Suprapubic skin (tissue), 4 donors: Measurements from ENCODE around the gene RRP8. TPM values are rescaled to one million over a fixed set of nuclear protein-coding genes. Genes with fewer than 3 reads are reported as not detected.

Experiments
- DNase-seq, 2 donors: peaks; one replicate each; pipeline ENCODE4 v3.0.0-alpha.2; 2019; ENCODE audit warnings: low spot score in 2 of 2
- H3K27ac ChIP-seq: fragments of 200-600 bp; sonication (generic); one replicate; pipeline ENCODE4 v1.5.1; 2019
- H3K27me3 ChIP-seq: fragments of 200-600 bp; sonication (generic); one replicate; pipeline ENCODE4 v1.5.1; 2019
- H3K36me3 ChIP-seq: fragments of 200-600 bp; sonication (generic); one replicate; pipeline ENCODE4 v1.5.1; 2019
- H3K4me1 ChIP-seq: fragments of 200-600 bp; sonication (generic); one replicate; pipeline ENCODE4 v1.5.1; 2019
- H3K4me3 ChIP-seq: fragments of 200-600 bp; sonication (generic); one replicate; pipeline ENCODE4 v1.5.1; 2019; ENCODE audit warnings: mild to moderate bottlenecking
- H3K9me3 ChIP-seq: fragments of 200-600 bp; sonication (generic); one replicate; pipeline ENCODE4 v1.5.1; 2019
- CTCF ChIP-seq, 2 donors: fragments of 200-600 bp in 1 of 2; fragments of 450-650 bp in 1 of 2; sonication (generic) in 1 of 2; IDR thresholded peaks; one replicate each; pipeline ENCODE4 v1.5.1; 2016 to 2019; ENCODE audit warnings: antibody characterized with exemption in 2 of 2, mild to moderate bottlenecking in 1 of 2, moderate library complexity in 1 of 2
- EP300 ChIP-seq: sonication (generic); formaldehyde crosslinking; IDR thresholded peaks from one replicate; pipeline ENCODE4 v1.6.1; 2017; ENCODE audit warnings: antibody characterized with exemption
- POLR2A ChIP-seq, 2 donors: fragments of 450-650 bp; IDR thresholded peaks; one replicate each; pipeline ENCODE4 v1.6.1; 2017; ENCODE audit warnings: antibody characterized with exemption in 2 of 2, mild to moderate bottlenecking in 2 of 2, moderate library complexity in 2 of 2
- POLR2AphosphoS5 ChIP-seq, 3 donors: sonication (generic); formaldehyde crosslinking; IDR thresholded peaks; one replicate each; pipeline ENCODE4 v1.6.1; 2017; ENCODE audit warnings: antibody characterized with exemption in 3 of 3
- WGBS: methylation state at CpG from one replicate; pipeline ENCODE4 v1.1.5; 2018; 5-methylcytosine and 5-hydroxymethylcytosine counted together
- total RNA-seq, 4 donors: library from RNA; depleted of rRNA; stranded (reverse); fragments of >200 nt; gene quantifications; one replicate each; pipeline ENCODE4 v1.1.0, GENCODE V29; 2016

The RRP8 gene
- total RNA-seq, 4 donors from 2014 or later, result 15.9 to 33.6 (median 18.3) TPM

- Histone ChIP-seq H3K4me1 (no peaks in the 10 kb centered on the region), H3K9me3 (no peaks in the 10 kb centered on the region), H3K4me3 (no peak overlapping the region), H3K36me3 (peaks cover under 1% of the 10 kb centered on the region), H3K27me3 (no peaks in the 10 kb centered on the region), H3K27ac (no peak overlapping the region)
- DNase-seq, result no peak
- TF ChIP-seq POLR2A (IDR thresholded peaks at IDR 0.05) (no peak), EP300 (no peak), CTCF (IDR thresholded peaks at IDR 0.05) (no peak), POLR2AphosphoS5 (IDR thresholded peaks at IDR 0.05) (no peak)
Observed at GRCh38 chr11:6553634-6554033, 49.8 kb downstream of the RRP8 start.

- Histone ChIP-seq H3K27ac (no peak overlapping the region), H3K36me3 (peaks cover 43% of the 10 kb centered on the region), H3K9me3 (no peaks in the 10 kb centered on the region), H3K4me1 (no peaks in the 10 kb centered on the region), H3K27me3 (no peaks in the 10 kb centered on the region), H3K4me3 (no peak overlapping the region)
- TF ChIP-seq CTCF (IDR thresholded peaks at IDR 0.05) (no peak), EP300 (no peak), POLR2AphosphoS5 (IDR thresholded peaks at IDR 0.05) (no peak), POLR2A (IDR thresholded peaks at IDR 0.05) (no peak)
- WGBS, result 90% methylated on average over 3 of the region's 3 CpGs
- no peak for DNase-seq
Observed at GRCh38 chr11:6548641-6549040, 54.8 kb downstream of the RRP8 start.

- peaks cover 43% of the 10 kb centered on the region for H3K36me3 ChIP-seq
- no peak for TF ChIP-seq POLR2AphosphoS5 (IDR thresholded peaks at IDR 0.05)
- TF ChIP-seq EP300, result no peak
- no peak for TF ChIP-seq POLR2A (IDR thresholded peaks at IDR 0.05)
- no peak for TF ChIP-seq CTCF (IDR thresholded peaks at IDR 0.05)
- H3K27ac ChIP-seq, result no peak overlapping the region
- DNase-seq, result no peak
- no peaks in the 10 kb centered on the region for H3K27me3 ChIP-seq
- no peak overlapping the region for H3K4me3 ChIP-seq
- no peaks in the 10 kb centered on the region for H3K9me3 ChIP-seq
- 100% methylated on average over 2 of the region's 2 CpGs for WGBS
- H3K4me1 ChIP-seq, result no peaks in the 10 kb centered on the region
Observed at GRCh38 chr11:6548121-6548520, 55.3 kb downstream of the RRP8 start.

GRCh38 chr11:6547177-6547576 is 56.2 kb downstream of the RRP8 start:
- Histone ChIP-seq H3K36me3 (peaks cover 43% of the 10 kb centered on the region), H3K4me1 (no peaks in the 10 kb centered on the region), H3K27ac (no peak overlapping the region), H3K4me3 (no peak overlapping the region), H3K27me3 (no peaks in the 10 kb centered on the region), H3K9me3 (no peaks in the 10 kb centered on the region)
- 90% methylated on average over 2 of the region's 6 CpGs for WGBS
- no peak for DNase-seq
- TF ChIP-seq POLR2AphosphoS5 (IDR thresholded peaks at IDR 0.05) (no peak), POLR2A (IDR thresholded peaks at IDR 0.05) (no peak), CTCF (IDR thresholded peaks at IDR 0.05) (no peak), EP300 (no peak)

GRCh38 chr11:6546735-6547134 is 56.7 kb downstream of the RRP8 start:
- H3K27ac ChIP-seq, result no peak overlapping the region
- no peaks in the 10 kb centered on the region for H3K4me1 ChIP-seq
- peaks cover 43% of the 10 kb centered on the region for H3K36me3 ChIP-seq
- no peak for DNase-seq
- no peaks in the 10 kb centered on the region for H3K27me3 ChIP-seq
- no peak overlapping the region for H3K4me3 ChIP-seq
- WGBS, result 91% methylated on average over 6 of the region's 8 CpGs
- H3K9me3 ChIP-seq, result no peaks in the 10 kb centered on the region
- TF ChIP-seq EP300 (no peak), POLR2A (IDR thresholded peaks at IDR 0.05) (no peak), POLR2AphosphoS5 (IDR thresholded peaks at IDR 0.05) (no peak), CTCF (IDR thresholded peaks at IDR 0.05) (no peak)
